GM19467 (cell line): ENCODE results near the gene RAB11FIP5.
A peak's percentile ranks its signal among the peaks of the same experiment; 100 is the strongest.
"Not testable (repeated sequence)": the region's sequence is repeated elsewhere in the genome, so short reads cannot be mapped to it uniquely, and the experiment has no call there.

Experiments used
- ATAC-seq: cut with Tn5 transposase; IDR thresholded peaks from one replicate; pipeline ENCODE4 v1.9.1; 2021; ENCODE audit warnings: mild to moderate bottlenecking, moderate library complexity; ENCODE audit not compliant: unreplicated experiment

The RAB11FIP5 gene

GRCh38 chr2:73071360-73072128 lies 41.2 kb downstream of the RAB11FIP5 start, which contains the start of gene SFXN5:
TSS of gene SFXN5 (minus strand) at chr2:73071712. CDS start at chr2:73071705, 7 bp downstream.
- ATAC-seq, result peak; percentile 91

- peak; percentile 21 for ATAC-seq
These were observed 41.9 kb downstream of the RAB11FIP5 start for GRCh38 chr2:73070643-73071359.

GRCh38 chr2:73069855-73070642 lies 42.7 kb downstream of the RAB11FIP5 start:
- no peak for ATAC-seq

- no peak for ATAC-seq
These were observed 43.5 kb downstream of the RAB11FIP5 start for GRCh38 chr2:73069041-73069854.

GRCh38 chr2:73068147-73068546 lies 44.6 kb downstream of the RAB11FIP5 start:
- no peak for ATAC-seq

- no peak for ATAC-seq
These were observed 45.7 kb downstream of the RAB11FIP5 start for GRCh38 chr2:73067043-73067442.

- ATAC-seq, result not testable (repeated sequence)
These were observed 47.7 kb downstream of the RAB11FIP5 start for GRCh38 chr2:73065070-73065469.

GRCh38 chr2:73063909-73064875 lies 48.6 kb downstream of the RAB11FIP5 start:
- ATAC-seq, result no peak

- ATAC-seq, result no peak
These were observed 49.3 kb downstream of the RAB11FIP5 start for GRCh38 chr2:73063472-73063871.

- ATAC-seq, result no peak
These were observed 53.6 kb downstream of the RAB11FIP5 start for GRCh38 chr2:73059106-73059505.

- ATAC-seq, result no peak
These were observed 57.8 kb downstream of the RAB11FIP5 start for GRCh38 chr2:73054980-73055379.

GRCh38 chr2:73053316-73054114 lies 59.2 kb downstream of the RAB11FIP5 start:
- ATAC-seq, result no peak

GRCh38 chr2:73050121-73050545 lies 62.6 kb downstream of the RAB11FIP5 start:
- ATAC-seq, result no peak

- no peak for ATAC-seq
These were observed 68.6 kb downstream of the RAB11FIP5 start for GRCh38 chr2:73043929-73044832.

- no peak for ATAC-seq
These were observed 69.5 kb downstream of the RAB11FIP5 start for GRCh38 chr2:73043276-73043675.

GRCh38 chr2:73037947-73038585 lies 74.7 kb downstream of the RAB11FIP5 start:
- ATAC-seq, result no peak

GRCh38 chr2:73036766-73037165 lies 76.0 kb downstream of the RAB11FIP5 start:
- no peak for ATAC-seq
